Ectodermal cell (in vitro differentiated cells): ENCODE measurements around the gene RNF223.
A peak's percentile ranks its signal among the peaks of the same experiment; 100 is the strongest.
"Not testable (repeated sequence)": the region's sequence is repeated elsewhere in the genome, so short reads cannot be mapped to it uniquely, and the experiment has no call there.

Source experiments
- H3K27ac ChIP-seq: 2 replicates; pipeline ENCODE4 v1.7.0; 2013; ENCODE audit warnings: mild to moderate bottlenecking, low read depth, low read length; ENCODE audit not compliant: insufficient read depth, poor library complexity, severe bottlenecking
- H3K27me3 ChIP-seq: 2 replicates; pipeline ENCODE4 v1.7.0; 2013; ENCODE audit warnings: mild to moderate bottlenecking, low read length; ENCODE audit not compliant: insufficient read depth, control insufficient read depth, poor library complexity, severe bottlenecking
- H3K36me3 ChIP-seq: one replicate; pipeline ENCODE4 v1.7.0; 2013; ENCODE audit warnings: low read length; ENCODE audit not compliant: control insufficient read depth, insufficient read depth
- H3K4me1 ChIP-seq: one replicate; pipeline ENCODE4 v1.7.0; 2013; ENCODE audit warnings: low read length; ENCODE audit not compliant: control insufficient read depth, insufficient read depth
- H3K4me3 ChIP-seq: 2 replicates; pipeline ENCODE4 v1.7.0; 2013; ENCODE audit warnings: low read depth, low read length, control low read depth; ENCODE audit not compliant: insufficient read depth
- H3K9me3 ChIP-seq: 2 replicates; pipeline ENCODE4 v1.7.0; 2013; ENCODE audit warnings: mild to moderate bottlenecking, low read length, moderate library complexity; ENCODE audit not compliant: control insufficient read depth
- WGBS, 2 experiments: methylation state at CpG; one replicate each; pipeline ENCODE4 v1.1.7; 2013; ENCODE audit warnings: missing lambda C conversion rate in 2 of 2; 5-methylcytosine and 5-hydroxymethylcytosine counted together

RNF223 gene

GRCh38 chr1:1080122-1080757 is 6.1 kb upstream of the RNF223 start:
- peak overlapping the region; percentile 26 for H3K4me3 ChIP-seq
- H3K27ac ChIP-seq = no peak overlapping the region
- 1 to 3% methylated on average over 16 of the region's 23 CpGs for WGBS, 2 experiments

GRCh38 chr1:1079408-1080121 is 5.5 kb upstream of the RNF223 start:
- H3K27me3 ChIP-seq = peaks cover 35% of the 10 kb centered on the region
- H3K4me3 ChIP-seq = peak overlapping the region; percentile 26
- peaks cover under 1% of the 10 kb centered on the region for H3K4me1 ChIP-seq
- 2 to 4% methylated on average over 38 of the region's 38 CpGs for WGBS, 2 experiments
- no peak overlapping the region for H3K27ac ChIP-seq
- H3K9me3 ChIP-seq = no peaks in the 10 kb centered on the region
- no peaks in the 10 kb centered on the region for H3K36me3 ChIP-seq

More at GRCh38 chr1:1080122-1080757, 6.1 kb upstream of the RNF223 start:
- H3K27me3 ChIP-seq = peaks cover 33% of the 10 kb centered on the region
- H3K9me3 ChIP-seq = no peaks in the 10 kb centered on the region
- H3K36me3 ChIP-seq = no peaks in the 10 kb centered on the region
- no peaks in the 10 kb centered on the region for H3K4me1 ChIP-seq

GRCh38 chr1:1077396-1077795 is 3.3 kb upstream of the RNF223 start:
- 81 to 83% methylated on average over 9 to 10 of the region's 21 CpGs for WGBS, 2 experiments
- not testable (repeated sequence) for H3K4me1 ChIP-seq, H3K4me3 ChIP-seq, H3K27ac ChIP-seq, H3K36me3 ChIP-seq, H3K9me3 ChIP-seq
- peaks cover 35% of the 10 kb centered on the region for H3K27me3 ChIP-seq

- Histone ChIP-seq H3K27me3 (peaks cover 35% of the 10 kb centered on the region), H3K36me3 (no peaks in the 10 kb centered on the region), H3K4me3 (no peak overlapping the region), H3K4me1 (peaks cover 13% of the 10 kb centered on the region), H3K27ac (no peak overlapping the region), H3K9me3 (no peaks in the 10 kb centered on the region)
- WGBS, 2 experiments = 71 to 73% methylated on average over 21 of the region's 21 CpGs
Measured at GRCh38 chr1:1075148-1075935, 1.2 kb upstream of the RNF223 start.

GRCh38 chr1:1074631-1075147 is 583 bp upstream of the RNF223 start:
- Histone ChIP-seq H3K4me1 (peaks cover 19% of the 10 kb centered on the region), H3K27me3 (peaks cover 37% of the 10 kb centered on the region), H3K36me3 (no peaks in the 10 kb centered on the region), H3K27ac (no peak overlapping the region), H3K4me3 (no peak overlapping the region), H3K9me3 (no peaks in the 10 kb centered on the region)
- 90 to 92% methylated on average over 14 of the region's 14 CpGs for WGBS, 2 experiments

GRCh38 chr1:1072849-1073742 is 1.0 kb downstream of the RNF223 start:
- no peak overlapping the region for H3K27ac ChIP-seq
- 90 to 91% methylated on average over 28 of the region's 28 CpGs for WGBS, 2 experiments

GRCh38 chr1:1072299-1072848 is 1.7 kb downstream of the RNF223 start:
- H3K4me3 ChIP-seq = no peak overlapping the region
- 86 to 87% methylated on average over 21 of the region's 21 CpGs for WGBS, 2 experiments
- no peaks in the 10 kb centered on the region for H3K9me3 ChIP-seq
- H3K27me3 ChIP-seq = peaks cover 42% of the 10 kb centered on the region
- no peaks in the 10 kb centered on the region for H3K36me3 ChIP-seq
- peaks cover 27% of the 10 kb centered on the region for H3K4me1 ChIP-seq
- no peak overlapping the region for H3K27ac ChIP-seq

More at GRCh38 chr1:1072849-1073742, 1.0 kb downstream of the RNF223 start:
- Histone ChIP-seq H3K4me3 (no peak overlapping the region), H3K36me3 (no peaks in the 10 kb centered on the region), H3K9me3 (no peaks in the 10 kb centered on the region), H3K27me3 (peaks cover 38% of the 10 kb centered on the region), H3K4me1 (peaks cover 25% of the 10 kb centered on the region)

GRCh38 chr1:1071486-1072298 is 2.4 kb downstream of the RNF223 start:
- H3K27ac ChIP-seq = no peak overlapping the region
- peaks cover 45% of the 10 kb centered on the region for H3K27me3 ChIP-seq
- peaks cover 27% of the 10 kb centered on the region for H3K4me1 ChIP-seq
- WGBS, 2 experiments = 88 to 92% methylated on average over 56 of the region's 56 CpGs
- H3K9me3 ChIP-seq = no peaks in the 10 kb centered on the region
- no peak overlapping the region for H3K4me3 ChIP-seq
- no peaks in the 10 kb centered on the region for H3K36me3 ChIP-seq
